Urinary bladder (tissue), 4 donors: ENCODE measurements around the gene RFT1. TPM values are rescaled to one million over a fixed set of nuclear protein-coding genes. Genes with fewer than 3 reads are reported as not detected.
"Not testable (repeated sequence)": the region's sequence is repeated elsewhere in the genome, so short reads cannot be mapped to it uniquely, and the experiment has no call there.

ENCODE experiments used
- DNase-seq: peaks from one replicate; pipeline ENCODE4 v3.0.0-alpha.2; 2015; ENCODE audit errors: extremely low spot score
- H3K27ac ChIP-seq: one replicate; pipeline ENCODE4 v1.5.1; 2013; ENCODE audit warnings: low read depth, mild to moderate bottlenecking, moderate library complexity
- H3K36me3 ChIP-seq: one replicate; pipeline ENCODE4 v1.6.1; 2013; ENCODE audit warnings: mild to moderate bottlenecking, moderate library complexity; ENCODE audit not compliant: insufficient read depth
- H3K4me1 ChIP-seq: one replicate; pipeline ENCODE4 v1.6.1; 2013; ENCODE audit warnings: mild to moderate bottlenecking, moderate library complexity; ENCODE audit not compliant: insufficient read depth
- H3K4me3 ChIP-seq: one replicate; pipeline ENCODE4 v1.5.1; 2013; ENCODE audit warnings: low read depth, low read length
- WGBS: extraction: QIAGEN DNeasy Blood & Tissue Kit; methylation state at CpG from one replicate; pipeline ENCODE4 v1.1.7; 2013; 5-methylcytosine and 5-hydroxymethylcytosine counted together
- polyA plus RNA-seq: library from polyadenylated mRNA; stranded (reverse); fragments of 200-250 nt; gene quantifications from one replicate; pipeline ENCODE4 v1.2.3, GENCODE V29; 2013
- total RNA-seq: library from RNA; depleted of rRNA; stranded (reverse); fragments of >200 nt; gene quantifications from one replicate; pipeline ENCODE4 v1.2.3, GENCODE V29; 2014
- donor health status: healthy with polysubstance abuse.
- donor health status: healthy.

The RFT1 gene
- total and polyA plus RNA-seq, 2 donors: 11.5 to 14.2 TPM

DNA sequence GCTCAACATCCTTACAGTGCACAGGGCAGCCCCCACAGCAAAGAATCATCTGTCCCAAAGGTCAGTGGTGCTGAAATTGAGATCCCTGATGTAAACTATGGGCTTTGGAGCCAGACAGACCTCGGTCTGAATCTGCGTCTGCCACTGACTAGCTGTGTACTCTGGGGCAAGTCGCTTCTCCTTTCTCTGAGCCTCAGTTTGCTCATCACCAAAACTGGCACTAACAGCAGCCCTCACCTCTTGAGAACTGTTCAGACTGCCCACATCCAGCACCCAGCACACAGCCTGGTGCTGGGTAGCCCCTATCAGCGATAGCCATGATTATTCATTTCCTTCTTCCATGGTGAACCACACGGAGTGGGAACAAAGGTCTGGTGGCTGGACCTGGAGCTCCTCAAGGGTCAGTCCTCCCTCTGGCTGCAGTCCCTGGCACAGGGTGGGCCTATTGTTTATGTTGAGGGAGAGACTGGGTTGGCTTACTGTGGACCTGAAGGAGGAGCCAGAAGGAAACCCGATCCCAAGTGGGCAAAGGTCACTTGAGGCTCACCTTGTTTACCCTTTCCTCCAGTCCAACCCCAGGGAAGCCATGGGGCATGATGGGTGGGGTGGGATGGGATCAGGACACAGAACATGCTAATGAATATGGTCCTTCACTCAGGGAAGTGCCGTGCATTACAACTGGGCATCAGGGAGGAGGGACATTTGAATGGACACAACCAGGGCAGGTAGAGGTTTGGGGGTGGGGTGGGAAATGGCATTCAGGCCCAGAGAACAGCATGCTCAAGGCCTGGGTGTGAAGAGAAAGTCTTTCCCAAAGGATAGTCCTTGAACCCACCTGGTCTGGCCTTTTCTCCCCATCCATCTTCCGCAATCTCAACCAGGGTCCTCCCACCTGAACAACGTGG lies 29.2 kb upstream of the RFT1 start:
- WGBS: 54% methylated on average over 9 of the region's 9 CpGs
- DNase-seq: no peak
- Histone ChIP-seq H3K27ac (no peak overlapping the region), H3K36me3 (no peaks in the 10 kb centered on the region), H3K4me1 (no peaks in the 10 kb centered on the region), H3K4me3 (no peak overlapping the region)

DNA sequence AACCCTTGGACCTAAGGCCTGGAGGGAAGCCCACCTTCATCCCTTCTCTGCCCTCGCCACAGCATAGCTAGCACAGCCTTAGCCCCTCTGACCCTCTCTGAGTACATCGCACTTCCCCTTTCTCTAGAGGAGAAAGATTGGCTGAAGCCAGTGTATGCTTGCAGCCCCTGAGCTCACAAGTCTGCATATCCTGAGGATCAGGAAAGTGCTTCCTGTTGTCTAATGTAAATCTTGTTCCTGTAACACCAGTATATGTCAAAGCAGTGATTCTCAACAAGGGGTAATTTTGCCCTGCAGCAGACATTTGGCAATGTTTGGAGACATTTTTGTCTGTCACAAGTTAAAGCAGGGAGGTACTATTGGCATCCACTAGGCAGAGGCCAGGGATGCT lies 28.5 kb upstream of the RFT1 start:
- H3K27ac ChIP-seq: no peak overlapping the region
- DNase-seq: no peak
- H3K4me1 ChIP-seq: no peaks in the 10 kb centered on the region
- 85% methylated on average over 2 of the region's 2 CpGs for WGBS
- no peaks in the 10 kb centered on the region for H3K36me3 ChIP-seq
- H3K4me3 ChIP-seq: no peak overlapping the region

DNA sequence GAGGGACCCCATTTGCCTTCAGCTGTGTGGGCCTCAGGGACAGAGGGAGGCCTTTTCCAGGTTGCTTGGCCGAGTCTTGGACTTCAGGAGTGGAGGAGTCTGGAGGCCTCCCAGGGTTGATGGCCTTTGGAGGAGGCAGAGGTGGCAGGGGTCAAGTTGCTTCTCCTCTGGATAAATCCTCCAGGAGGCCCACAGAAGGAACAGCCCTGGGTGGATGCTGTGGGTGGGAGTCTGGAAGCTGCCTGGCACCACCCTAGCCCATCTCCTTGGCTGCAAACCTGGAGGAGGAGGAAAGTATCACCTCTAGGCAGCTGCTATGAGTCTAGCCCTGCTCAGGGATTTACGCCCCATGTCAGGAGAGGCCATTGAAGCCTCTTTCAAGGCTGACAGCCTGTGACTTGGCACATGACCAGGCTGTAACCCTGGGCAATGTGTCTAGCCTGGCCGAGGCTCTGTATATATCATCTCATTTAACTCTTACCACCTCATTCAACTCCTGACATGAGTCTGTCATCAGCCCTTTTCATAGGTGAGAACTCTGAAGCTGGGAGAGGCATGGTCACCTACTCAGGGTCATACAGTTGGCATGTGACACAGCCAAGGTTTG lies 27.8 kb upstream of the RFT1 start:
- no peak overlapping the region for H3K27ac ChIP-seq
- WGBS: 71% methylated on average over 3 of the region's 3 CpGs
- no peak overlapping the region for H3K4me3 ChIP-seq
- DNase-seq: no peak
- no peaks in the 10 kb centered on the region for H3K4me1 ChIP-seq
- H3K36me3 ChIP-seq: no peaks in the 10 kb centered on the region

- WGBS: 7% methylated on average over 36 of the region's 36 CpGs
- Histone ChIP-seq H3K4me3 (no peak overlapping the region), H3K4me1 (no peaks in the 10 kb centered on the region), H3K36me3 (no peaks in the 10 kb centered on the region), H3K27ac (peak overlapping the region; percentile 40)
- no peak for DNase-seq
Observed at GRCh38 chr3:53156368-53156834, 26.2 kb upstream of the RFT1 start.

- H3K27ac ChIP-seq: peak overlapping the region; percentile 26
- 75% methylated on average over 6 of the region's 6 CpGs for WGBS
- no peak overlapping the region for H3K4me3 ChIP-seq
- no peaks in the 10 kb centered on the region for H3K36me3 ChIP-seq
- DNase-seq: peak; percentile 42
- no peaks in the 10 kb centered on the region for H3K4me1 ChIP-seq
Observed at GRCh38 chr3:53155760-53156159, 25.5 kb upstream of the RFT1 start.

DNA sequence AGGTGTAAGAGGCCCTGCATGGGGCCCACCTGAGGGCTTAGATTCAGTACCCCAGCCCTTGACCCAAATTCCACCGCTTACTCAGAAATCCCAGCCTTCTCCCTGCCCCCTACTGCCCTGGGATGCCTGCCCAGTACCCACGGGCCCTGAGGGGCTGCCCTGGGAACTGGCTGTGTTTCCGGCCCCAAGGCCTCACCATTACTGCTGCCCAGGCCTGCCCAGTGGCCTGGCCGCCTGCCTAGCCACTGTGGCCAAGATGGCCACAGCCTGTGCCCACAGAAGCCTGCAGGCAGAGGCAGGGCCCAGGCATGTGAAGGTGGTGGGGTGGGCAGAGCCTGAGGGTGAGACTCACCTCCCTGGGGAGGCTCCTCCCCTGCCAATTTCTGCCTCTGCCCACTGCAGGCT lies 24.6 kb upstream of the RFT1 start:
- no peak for DNase-seq
- 79% methylated on average over 4 of the region's 4 CpGs for WGBS
- Histone ChIP-seq H3K4me3 (no peak overlapping the region), H3K4me1 (no peaks in the 10 kb centered on the region), H3K36me3 (no peaks in the 10 kb centered on the region), H3K27ac (peak overlapping the region; percentile 43)

DNA sequence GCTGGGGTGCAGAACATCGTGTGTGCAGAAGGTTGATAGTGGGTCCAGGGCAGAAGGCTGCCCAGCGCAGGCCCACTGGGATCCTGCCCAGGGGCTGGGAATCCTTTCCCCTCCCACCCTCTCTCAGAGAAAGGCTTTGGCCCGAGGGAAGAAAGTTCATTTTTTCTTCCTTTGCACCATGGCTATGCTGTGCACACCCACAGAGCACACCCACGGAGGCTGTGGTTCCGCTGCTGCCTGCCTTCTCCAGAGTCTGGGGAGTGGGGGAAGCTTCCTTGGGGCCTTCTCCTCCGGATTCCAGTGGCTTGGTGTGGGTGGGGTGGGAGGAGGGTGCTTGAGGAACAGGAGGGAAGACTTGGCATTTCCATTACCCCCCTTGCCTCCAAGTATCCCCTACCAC lies 23.7 kb upstream of the RFT1 start:
- Histone ChIP-seq H3K36me3 (no peaks in the 10 kb centered on the region), H3K4me3 (no peak overlapping the region), H3K4me1 (no peaks in the 10 kb centered on the region), H3K27ac (no peak overlapping the region)
- WGBS: 58% methylated on average over 6 of the region's 6 CpGs
- no peak for DNase-seq

DNA sequence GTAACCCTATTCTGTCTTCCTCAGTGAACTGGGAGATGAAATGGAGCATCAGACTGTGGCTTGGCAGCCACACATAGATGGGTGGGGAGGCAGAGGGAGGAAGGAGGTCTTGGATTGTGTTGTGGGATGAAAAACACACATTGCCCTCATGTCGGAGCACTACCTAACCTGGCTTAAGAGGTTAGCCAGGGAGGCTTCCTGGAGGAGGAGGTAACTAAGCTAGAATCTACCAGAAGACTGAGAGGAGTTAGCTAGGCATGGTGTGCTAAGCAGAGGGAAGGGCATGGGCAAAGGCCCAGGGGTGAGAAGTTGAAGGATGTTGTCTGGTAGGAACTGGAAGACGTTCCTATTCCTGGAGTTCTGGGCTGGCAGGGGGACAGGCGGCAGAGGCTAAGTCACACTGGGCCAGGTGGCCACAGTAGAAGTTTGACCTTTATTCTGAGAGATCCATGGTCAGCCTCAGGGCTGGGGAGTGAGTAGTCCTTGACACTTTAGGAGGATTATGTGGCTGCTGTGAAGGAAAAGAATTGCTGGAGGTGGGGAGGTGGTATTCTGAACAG lies 23.1 kb upstream of the RFT1 start:
- no peak for DNase-seq
- no peak overlapping the region for H3K27ac ChIP-seq
- H3K36me3 ChIP-seq: no peaks in the 10 kb centered on the region
- WGBS: 68% methylated on average over 3 of the region's 3 CpGs
- H3K4me3 ChIP-seq: no peak overlapping the region
- H3K4me1 ChIP-seq: no peaks in the 10 kb centered on the region

DNA sequence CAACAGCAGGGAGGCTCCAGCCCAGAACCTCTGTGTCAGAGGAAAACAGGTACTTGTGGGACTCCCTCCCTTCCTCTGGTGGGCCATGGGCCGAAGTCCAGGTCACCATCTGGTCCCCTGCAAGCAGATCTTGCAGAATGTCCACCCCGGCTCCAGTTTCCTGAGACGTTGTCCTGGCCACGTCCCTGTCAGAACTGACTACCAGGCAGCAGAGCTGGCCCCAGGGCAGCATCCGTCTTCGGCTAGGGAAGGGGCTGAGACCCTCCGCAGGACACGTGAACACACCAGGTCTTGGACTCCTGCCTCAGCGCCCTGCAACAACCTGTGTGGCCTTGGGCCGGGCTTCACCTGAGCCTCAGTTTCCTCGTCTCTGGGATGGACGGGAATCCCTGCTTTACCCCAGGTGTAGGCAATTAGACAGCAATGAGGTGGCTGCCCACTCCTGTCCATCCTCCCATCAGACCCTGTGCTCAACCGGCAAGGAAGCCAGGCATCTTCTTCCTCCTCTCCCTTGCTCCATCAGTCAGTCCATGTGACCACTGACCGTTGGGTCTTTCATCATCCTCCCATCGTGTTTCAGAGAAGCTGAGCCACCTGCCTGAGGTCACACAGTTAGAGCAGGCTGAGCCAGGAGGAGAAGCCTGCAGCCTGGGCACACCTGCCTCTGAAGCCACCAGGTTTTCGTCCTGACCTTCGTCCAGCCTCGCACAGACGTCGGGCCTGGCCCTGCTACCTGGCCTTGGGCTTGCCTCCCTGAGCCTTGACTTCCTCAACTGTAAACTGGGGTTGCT lies 21.8 kb upstream of the RFT1 start:
- H3K4me3 ChIP-seq: no peak overlapping the region
- H3K27ac ChIP-seq: no peak overlapping the region
- H3K36me3 ChIP-seq: no peaks in the 10 kb centered on the region
- DNase-seq: no peak
- no peaks in the 10 kb centered on the region for H3K4me1 ChIP-seq
- WGBS: 81% methylated on average over 20 of the region's 20 CpGs

GRCh38 chr3:53151465-53151864 lies 21.2 kb upstream of the RFT1 start:
- WGBS: 87% methylated on average over 5 of the region's 5 CpGs
- DNase-seq: no peak
- Histone ChIP-seq H3K27ac (no peak overlapping the region), H3K36me3 (no peaks in the 10 kb centered on the region), H3K4me3 (no peak overlapping the region), H3K4me1 (no peaks in the 10 kb centered on the region)

DNA sequence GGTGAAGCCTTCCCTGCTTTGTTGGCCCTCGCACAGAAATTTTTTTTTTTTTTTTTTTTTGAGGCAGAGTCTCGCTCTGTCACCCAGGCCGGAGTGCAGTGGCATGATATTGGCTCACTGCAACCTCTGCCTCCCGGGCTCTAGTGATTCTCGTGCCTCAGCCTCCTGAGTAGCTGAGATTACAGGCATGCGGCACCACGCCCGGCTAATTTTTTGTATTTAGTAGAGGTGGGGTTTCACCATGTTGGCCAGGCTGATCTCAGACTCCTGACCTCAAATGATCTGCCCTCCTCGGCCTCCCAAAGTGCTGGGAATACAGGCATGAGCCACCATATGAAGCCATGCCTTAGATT lies 20.8 kb upstream of the RFT1 start:
- DNase-seq, H3K4me3 ChIP-seq, H3K4me1 ChIP-seq, H3K27ac ChIP-seq, H3K36me3 ChIP-seq: not testable (repeated sequence)
- 91% methylated on average over 9 of the region's 9 CpGs for WGBS

GRCh38 chr3:53150247-53151085 lies 20.2 kb upstream of the RFT1 start:
- no peaks in the 10 kb centered on the region for H3K36me3 ChIP-seq
- DNase-seq: no peak
- no peak overlapping the region for H3K4me3 ChIP-seq
- no peak overlapping the region for H3K27ac ChIP-seq
- no peaks in the 10 kb centered on the region for H3K4me1 ChIP-seq
- whole genome bisulfite sequencing: 79% methylated on average over 7 of the region's 7 CpGs

DNA sequence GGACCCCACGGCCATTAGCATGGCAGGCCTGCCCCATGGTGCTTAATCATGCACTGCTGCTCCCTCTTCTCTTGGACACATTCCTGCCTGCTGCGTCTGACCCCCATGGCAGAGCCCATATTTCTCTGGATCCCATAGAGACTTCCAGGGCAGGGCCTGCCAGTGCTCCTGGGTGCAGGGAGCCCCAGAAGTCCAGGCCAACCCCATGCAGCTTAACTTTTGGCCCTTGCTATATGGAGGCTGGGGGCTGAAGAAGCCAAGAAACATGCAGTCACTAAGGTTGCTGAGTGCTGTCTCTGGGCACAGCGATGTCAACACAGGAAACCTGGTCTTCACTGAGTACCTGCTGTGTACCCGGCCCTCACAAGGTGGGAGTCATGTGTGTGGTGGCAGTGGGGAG lies 19.5 kb upstream of the RFT1 start:
- no peaks in the 10 kb centered on the region for H3K4me1 ChIP-seq
- H3K27ac ChIP-seq: no peak overlapping the region
- no peak for DNase-seq
- H3K36me3 ChIP-seq: no peaks in the 10 kb centered on the region
- WGBS: 89% methylated on average over 4 of the region's 4 CpGs
- no peak overlapping the region for H3K4me3 ChIP-seq
